Gastroesophageal sphincter (tissue), 3 donors: ENCODE measurements around the gene GGPS1.

Experiments used
- EP300 ChIP-seq: sonication (generic); formaldehyde crosslinking; IDR thresholded peaks from one replicate; pipeline ENCODE4 v1.6.1; 2017; ENCODE audit warnings: antibody characterized with exemption, mild to moderate bottlenecking
- POLR2A ChIP-seq, 2 donors: fragments of 450-650 bp; IDR thresholded peaks; one replicate each; pipeline ENCODE4 v1.6.1; 2017; ENCODE audit warnings: antibody characterized with exemption in 2 of 2, mild to moderate bottlenecking in 2 of 2, moderate library complexity in 1 of 2
- POLR2AphosphoS5 ChIP-seq: sonication (generic); formaldehyde crosslinking; IDR thresholded peaks from one replicate; pipeline ENCODE4 v1.6.1; 2017; ENCODE audit warnings: antibody characterized with exemption
- TF ChIP-seq, protein P1 (sequence below), 4 experiments: fragments of 200-600 bp in 2 of 4; fragments of 450-650 bp in 2 of 4; sonication (generic) in 1 of 4; IDR thresholded peaks; one replicate each; pipeline ENCODE4 v1.5.1; 2017 to 2019; ENCODE audit warnings: antibody characterized with exemption in 4 of 4, mild to moderate bottlenecking in 2 of 4, moderate library complexity in 2 of 4

DNA sequence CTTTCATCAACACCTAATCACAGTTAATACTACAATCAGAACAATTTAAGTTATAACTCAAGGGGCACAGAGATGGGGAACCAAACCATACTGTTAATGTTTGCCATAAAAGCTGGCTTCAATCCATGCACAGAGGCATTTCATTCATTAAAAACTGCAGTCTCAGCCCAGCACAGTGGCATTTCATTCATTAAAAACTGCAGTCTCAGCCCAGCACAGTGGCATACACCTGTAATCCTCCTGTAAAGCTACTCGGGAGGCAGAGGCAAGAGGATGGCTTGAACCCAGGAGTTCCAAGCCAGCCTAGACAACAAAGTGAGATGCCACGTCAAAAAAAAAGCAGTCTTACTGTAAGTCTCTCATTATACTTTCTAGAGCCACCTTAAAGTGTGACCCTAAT, 29.6 kb upstream of the GGPS1 start:
- TF ChIP-seq, protein P1, sequence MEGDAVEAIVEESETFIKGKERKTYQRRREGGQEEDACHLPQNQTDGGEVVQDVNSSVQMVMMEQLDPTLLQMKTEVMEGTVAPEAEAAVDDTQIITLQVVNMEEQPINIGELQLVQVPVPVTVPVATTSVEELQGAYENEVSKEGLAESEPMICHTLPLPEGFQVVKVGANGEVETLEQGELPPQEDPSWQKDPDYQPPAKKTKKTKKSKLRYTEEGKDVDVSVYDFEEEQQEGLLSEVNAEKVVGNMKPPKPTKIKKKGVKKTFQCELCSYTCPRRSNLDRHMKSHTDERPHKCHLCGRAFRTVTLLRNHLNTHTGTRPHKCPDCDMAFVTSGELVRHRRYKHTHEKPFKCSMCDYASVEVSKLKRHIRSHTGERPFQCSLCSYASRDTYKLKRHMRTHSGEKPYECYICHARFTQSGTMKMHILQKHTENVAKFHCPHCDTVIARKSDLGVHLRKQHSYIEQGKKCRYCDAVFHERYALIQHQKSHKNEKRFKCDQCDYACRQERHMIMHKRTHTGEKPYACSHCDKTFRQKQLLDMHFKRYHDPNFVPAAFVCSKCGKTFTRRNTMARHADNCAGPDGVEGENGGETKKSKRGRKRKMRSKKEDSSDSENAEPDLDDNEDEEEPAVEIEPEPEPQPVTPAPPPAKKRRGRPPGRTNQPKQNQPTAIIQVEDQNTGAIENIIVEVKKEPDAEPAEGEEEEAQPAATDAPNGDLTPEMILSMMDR (IDR thresholded peaks at IDR 0.05): no peak
- TF ChIP-seq POLR2A (IDR thresholded peaks at IDR 0.05) (no peak), EP300 (no peak), POLR2AphosphoS5 (no peak)
